IPS-20b (cell line): ENCODE data around the gene SDHB.
A peak's percentile ranks its signal among the peaks of the same experiment; 100 is the strongest.

ENCODE experiments used
- H3K27ac ChIP-seq: one replicate; pipeline ENCODE4 v1.5.1; 2013; ENCODE audit warnings: low read length
- H3K27me3 ChIP-seq: 2 replicates; pipeline ENCODE4 v1.6.1; 2013; ENCODE audit warnings: mild to moderate bottlenecking, low read length, inconsistent platforms; ENCODE audit not compliant: insufficient read depth
- H3K36me3 ChIP-seq: 2 replicates; pipeline ENCODE4 v1.6.1; 2013; ENCODE audit warnings: low read depth, mild to moderate bottlenecking, inconsistent platforms, low read length, moderate library complexity; ENCODE audit not compliant: insufficient read depth
- H3K4me1 ChIP-seq: 2 replicates; pipeline ENCODE4 v1.6.1; 2013; ENCODE audit warnings: mild to moderate bottlenecking, control low read depth, inconsistent platforms, low read length, moderate library complexity; ENCODE audit not compliant: insufficient read depth
- H3K4me3 ChIP-seq: 2 replicates; pipeline ENCODE4 v1.5.1; 2013; ENCODE audit warnings: mild to moderate bottlenecking, low read length, inconsistent platforms
- H3K9ac ChIP-seq: 2 replicates; pipeline ENCODE4 v1.6.1; 2013; ENCODE audit warnings: low read depth, mild to moderate bottlenecking, inconsistent platforms, low read length, moderate library complexity
- H3K9me3 ChIP-seq: 2 replicates; pipeline ENCODE4 v1.6.1; 2013; ENCODE audit warnings: mild to moderate bottlenecking, low read depth, low read length, inconsistent platforms; ENCODE audit not compliant: insufficient read depth

SDHB gene

DNA sequence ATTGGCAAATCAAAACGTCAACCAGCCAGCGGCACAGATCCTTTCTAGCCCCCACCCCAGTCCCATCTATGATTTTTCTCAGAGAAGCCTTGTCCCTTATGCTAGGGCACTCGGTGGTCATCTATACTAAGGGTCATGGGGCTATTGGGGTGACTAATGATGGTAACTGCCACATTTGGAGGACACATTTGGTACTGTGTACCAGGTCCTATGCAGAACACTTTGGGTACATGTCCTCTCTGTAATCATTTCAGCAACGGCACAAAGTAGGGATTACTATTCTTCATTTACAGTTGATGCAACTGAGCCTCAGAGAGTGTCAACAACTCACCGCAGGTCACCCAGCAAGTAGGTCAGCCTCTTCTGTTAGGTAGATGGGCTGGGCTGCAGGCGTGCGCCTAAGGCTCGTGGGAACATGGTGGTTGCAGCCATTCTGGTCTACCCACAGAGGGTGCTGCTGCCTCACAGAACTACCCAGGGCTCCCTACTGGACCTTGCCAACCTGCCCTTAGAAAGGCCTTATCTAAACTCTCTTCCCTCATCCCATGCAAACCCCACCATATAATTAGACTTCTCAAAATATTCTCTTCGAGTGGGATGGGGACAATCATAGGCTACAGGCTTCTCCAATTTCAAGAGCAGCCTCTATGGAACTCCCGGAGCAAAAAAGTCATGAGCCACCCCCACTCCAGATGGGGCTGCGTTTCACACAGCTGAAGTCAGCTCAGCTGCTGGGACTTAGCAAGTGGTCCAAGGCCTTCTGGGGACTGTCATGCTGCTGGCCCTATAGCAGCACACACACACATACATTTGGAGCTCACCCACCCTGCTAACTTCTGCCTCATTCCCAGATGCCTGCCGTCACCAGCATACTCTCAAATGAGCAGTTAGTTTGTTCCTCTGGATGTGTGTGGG is 5.8 kb upstream of the SDHB start:
- H3K4me1 ChIP-seq = peaks cover 10% of the 10 kb centered on the region; the same call in 1 of the 2 replicates
- H3K27ac ChIP-seq = no peak overlapping the region
- no peaks in the 10 kb centered on the region for H3K27me3 ChIP-seq
- H3K9me3 ChIP-seq = peaks cover under 1% of the 10 kb centered on the region; the same call in 1 of the 2 replicates
- H3K4me3 ChIP-seq = no peak overlapping the region
- H3K36me3 ChIP-seq = no peaks in the 10 kb centered on the region
- H3K9ac ChIP-seq = no peak overlapping the region

- Histone ChIP-seq H3K27ac (no peak overlapping the region), H3K27me3 (no peaks in the 10 kb centered on the region), H3K36me3 (peaks cover under 1% of the 10 kb centered on the region; the same call in 1 of the 2 replicates), H3K4me1 (peaks cover 10% of the 10 kb centered on the region; the same call in 1 of the 2 replicates), H3K9me3 (no peaks in the 10 kb centered on the region), H3K9ac (no peak overlapping the region), H3K4me3 (no peak overlapping the region)
These were observed 2.7 kb upstream of the SDHB start for GRCh38 chr1:17056551-17056950.

DNA sequence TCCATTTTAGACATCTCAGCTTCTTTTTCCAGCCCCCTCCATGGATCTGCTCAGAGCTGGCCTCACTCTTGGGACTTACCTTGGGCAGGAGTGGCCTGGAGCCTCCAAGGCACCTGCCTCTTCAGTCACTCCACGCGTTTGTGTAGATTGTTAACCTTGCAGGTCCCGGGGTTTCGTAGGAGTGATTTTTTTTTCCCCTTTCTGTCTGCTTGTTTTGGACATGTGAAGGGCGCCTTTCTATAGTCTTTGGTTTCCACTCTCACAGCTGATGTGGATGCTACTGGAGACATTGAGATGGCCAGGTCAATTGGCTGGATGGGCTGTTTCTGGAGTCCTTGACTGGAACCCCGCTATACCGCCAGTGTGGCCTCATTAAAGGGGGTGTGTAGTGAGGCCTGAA is 2.0 kb upstream of the SDHB start:
- Histone ChIP-seq H3K9ac (no peak overlapping the region), H3K27me3 (no peaks in the 10 kb centered on the region), H3K9me3 (no peaks in the 10 kb centered on the region), H3K36me3 (peaks cover 8% of the 10 kb centered on the region; the same call in 1 of the 2 replicates), H3K4me1 (peaks cover 10% of the 10 kb centered on the region; the same call in 1 of the 2 replicates), H3K4me3 (no peak overlapping the region), H3K27ac (no peak overlapping the region)

DNA sequence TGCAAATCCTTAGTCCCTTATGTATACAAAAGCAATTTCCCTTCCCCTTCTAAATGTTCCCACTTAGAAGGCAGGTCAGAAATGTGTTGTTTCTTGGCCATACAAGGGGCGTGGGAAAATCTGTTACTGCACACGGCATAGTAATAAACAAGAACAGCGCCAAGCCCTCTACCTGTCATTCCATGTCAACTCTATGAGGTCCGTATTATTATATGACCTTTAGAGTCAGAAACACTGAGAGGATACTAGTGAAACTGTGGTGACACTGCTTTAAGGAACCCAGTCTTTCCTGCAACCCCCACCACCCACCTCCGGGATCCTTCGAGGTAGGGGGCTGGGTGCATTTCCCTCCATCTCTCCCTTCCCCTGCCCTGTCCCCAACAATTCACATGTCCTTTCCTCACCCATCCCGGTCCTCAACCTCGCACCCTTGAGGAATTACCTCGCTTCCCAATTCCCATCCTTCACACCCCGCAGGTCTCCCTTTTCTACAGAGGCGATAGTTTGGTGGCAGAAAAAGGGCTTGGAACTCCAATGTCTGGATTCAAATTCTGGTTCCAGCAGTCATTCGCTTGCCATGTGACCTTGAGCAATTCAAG is 647 bp downstream of the SDHB start:
- no peaks in the 10 kb centered on the region for H3K27me3 ChIP-seq
- peaks cover 27% of the 10 kb centered on the region for H3K36me3 ChIP-seq
- no peaks in the 10 kb centered on the region for H3K4me1 ChIP-seq
- peak overlapping the region; percentile 68 for H3K27ac ChIP-seq
- peak overlapping the region; percentile 90; the same call in 1 of the 2 replicates for H3K9ac ChIP-seq
- H3K4me3 ChIP-seq = peak overlapping the region; percentile 94
- no peaks in the 10 kb centered on the region for H3K9me3 ChIP-seq

DNA sequence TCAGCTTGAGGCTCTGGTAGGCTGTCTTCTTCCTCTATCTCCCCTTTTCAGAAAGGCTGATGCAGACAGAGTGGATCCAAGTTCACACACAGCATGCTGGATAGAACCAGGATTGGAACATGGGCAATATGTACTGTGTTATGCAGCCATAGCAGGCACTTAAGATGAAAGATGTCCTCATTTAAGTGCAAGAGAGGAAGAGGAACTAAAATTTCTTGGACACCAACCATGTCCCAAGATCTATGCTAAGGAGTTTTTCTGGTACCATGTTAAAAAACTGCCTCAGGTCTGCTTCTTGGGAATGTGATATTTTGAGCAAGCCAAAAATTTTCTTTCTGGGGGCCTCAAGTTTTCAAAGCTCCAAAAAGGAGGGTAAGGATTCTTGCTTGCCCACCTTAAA is 1.2 kb downstream of the SDHB start:
- peak overlapping the region; percentile 90; the same call in 1 of the 2 replicates for H3K9ac ChIP-seq
- peaks cover 27% of the 10 kb centered on the region for H3K36me3 ChIP-seq
- H3K27me3 ChIP-seq = no peaks in the 10 kb centered on the region
- no peak overlapping the region for H3K27ac ChIP-seq
- no peaks in the 10 kb centered on the region for H3K4me1 ChIP-seq
- H3K9me3 ChIP-seq = no peaks in the 10 kb centered on the region
- H3K4me3 ChIP-seq = peak overlapping the region; percentile 94

GRCh38 chr1:17052038-17052437 is 1.8 kb downstream of the SDHB start:
- H3K4me3 ChIP-seq = no peak overlapping the region

GRCh38 chr1:17047924-17048323 is 5.9 kb downstream of the SDHB start:
- H3K4me3 ChIP-seq = no peak overlapping the region
- H3K9me3 ChIP-seq = no peaks in the 10 kb centered on the region
- H3K4me1 ChIP-seq = peaks cover 3% of the 10 kb centered on the region; the same call in 1 of the 2 replicates
- no peak overlapping the region for H3K9ac ChIP-seq
- peaks cover 47% of the 10 kb centered on the region for H3K36me3 ChIP-seq
- no peak overlapping the region for H3K27ac ChIP-seq
- H3K27me3 ChIP-seq = no peaks in the 10 kb centered on the region

More at GRCh38 chr1:17052038-17052437, 1.8 kb downstream of the SDHB start:
- Histone ChIP-seq H3K36me3 (peaks cover 27% of the 10 kb centered on the region), H3K27ac (no peak overlapping the region), H3K4me1 (no peaks in the 10 kb centered on the region), H3K27me3 (no peaks in the 10 kb centered on the region), H3K9ac (no peak overlapping the region), H3K9me3 (no peaks in the 10 kb centered on the region)

DNA sequence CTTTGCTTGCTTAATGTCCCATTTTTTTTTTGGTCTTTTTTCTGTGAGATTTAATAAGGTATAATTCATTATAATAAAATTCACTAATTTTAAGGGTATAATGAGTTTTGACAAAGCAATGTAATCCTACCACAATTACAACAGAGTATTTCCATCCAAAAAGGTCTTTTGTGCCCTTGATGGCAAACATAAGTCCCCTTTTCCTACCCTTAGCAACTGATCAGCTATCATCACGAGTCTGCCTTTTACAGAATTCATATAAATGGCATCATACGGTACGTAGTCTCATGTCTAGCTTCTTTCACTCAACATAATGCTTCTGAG is 7.5 kb downstream of the SDHB start:
- no peak overlapping the region for H3K4me3 ChIP-seq
- H3K9me3 ChIP-seq = no peaks in the 10 kb centered on the region
- H3K4me1 ChIP-seq = peaks cover 3% of the 10 kb centered on the region; the same call in 1 of the 2 replicates
- H3K27me3 ChIP-seq = no peaks in the 10 kb centered on the region
- H3K27ac ChIP-seq = no peak overlapping the region
- peaks cover 57% of the 10 kb centered on the region for H3K36me3 ChIP-seq
- H3K9ac ChIP-seq = no peak overlapping the region

GRCh38 chr1:17045634-17046333 is 8.0 kb downstream of the SDHB start:
- Histone ChIP-seq H3K9ac (no peak overlapping the region), H3K36me3 (peaks cover 54% of the 10 kb centered on the region), H3K27ac (no peak overlapping the region), H3K9me3 (no peaks in the 10 kb centered on the region), H3K27me3 (no peaks in the 10 kb centered on the region), H3K4me1 (peaks cover 3% of the 10 kb centered on the region; the same call in 1 of the 2 replicates), H3K4me3 (no peak overlapping the region)

DNA sequence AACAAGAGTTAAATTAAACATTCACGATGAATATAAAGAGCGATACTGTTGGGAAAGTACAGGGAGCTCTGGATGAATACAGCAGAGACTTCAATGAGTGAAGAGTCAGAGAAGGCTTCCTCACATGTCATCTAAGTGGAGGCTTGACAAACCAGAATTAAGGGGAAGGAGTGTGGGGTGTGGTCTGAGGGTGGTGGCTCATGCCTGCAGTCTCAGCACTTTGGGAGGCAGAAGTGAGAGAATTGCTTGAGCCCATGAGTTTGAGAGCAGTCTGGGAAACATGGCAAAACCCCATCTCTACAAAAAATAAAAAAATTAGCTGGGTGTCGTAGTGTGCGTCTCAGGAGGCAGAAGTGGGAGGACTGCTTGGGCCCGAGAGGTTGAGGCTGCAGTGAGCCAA is 8.7 kb downstream of the SDHB start:
- Histone ChIP-seq H3K4me1 (peaks cover 3% of the 10 kb centered on the region; the same call in 1 of the 2 replicates), H3K4me3 (no peak overlapping the region), H3K27me3 (no peaks in the 10 kb centered on the region), H3K9ac (no peak overlapping the region), H3K27ac (no peak overlapping the region), H3K36me3 (peaks cover 54% of the 10 kb centered on the region), H3K9me3 (no peaks in the 10 kb centered on the region)

DNA sequence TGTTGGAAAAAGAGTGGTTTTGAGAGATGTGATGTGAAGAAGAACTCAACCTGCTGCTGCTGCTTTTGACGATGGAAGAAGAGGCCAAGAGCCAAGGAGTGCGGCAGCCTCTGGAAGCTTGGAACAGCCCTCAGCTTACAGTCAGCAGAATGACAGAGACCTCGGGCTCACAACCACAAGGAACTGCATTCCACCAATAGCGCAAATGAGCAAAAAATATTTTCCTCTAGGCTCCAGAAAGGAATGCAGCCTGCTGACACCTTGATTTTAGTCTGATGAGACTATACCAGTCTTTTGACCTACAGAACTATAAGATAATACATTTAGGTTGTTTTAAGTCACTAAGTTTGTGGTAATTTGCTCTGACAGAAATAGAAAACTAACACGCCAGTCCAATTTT is 10.2 kb downstream of the SDHB start:
- Histone ChIP-seq H3K36me3 (peaks cover 56% of the 10 kb centered on the region), H3K27ac (no peak overlapping the region), H3K4me3 (no peak overlapping the region)

More for the DNA sequence above, 10.2 kb downstream of the SDHB start:
- Histone ChIP-seq H3K9me3 (no peaks in the 10 kb centered on the region), H3K9ac (no peak overlapping the region), H3K27me3 (no peaks in the 10 kb centered on the region), H3K4me1 (peaks cover 3% of the 10 kb centered on the region; the same call in 1 of the 2 replicates)
